ENCODE results near the gene TIGD6. TPM values are rescaled to one million over a fixed set of nuclear protein-coding genes. Genes with fewer than 3 reads are reported as not detected.
"Not testable (repeated sequence)": the region's sequence is repeated elsewhere in the genome, so short reads cannot be mapped to it uniquely, and the experiment has no call there.

TIGD6 gene
- total and polyA plus RNA-seq, 2 donors, result 4.1 to 4.8 TPM

GRCh38 chr5:149957855-149958254, 42.6 kb downstream of the TIGD6 start:
- 68% methylated on average over 4 of the region's 4 CpGs for WGBS
- Histone ChIP-seq H3K4me3 (ENCODE audit: low read depth, low read length) (no peak overlapping the region), H3K4me1 (ENCODE audit: insufficient read depth) (no peaks in the 10 kb centered on the region), H3K36me3 (ENCODE audit: insufficient read depth) (no peaks in the 10 kb centered on the region), H3K27ac (ENCODE audit: low read depth) (no peak overlapping the region)
- no peak for DNase-seq (ENCODE audit: extremely low spot score)

- Histone ChIP-seq H3K27ac (ENCODE audit: low read depth) (no peak overlapping the region), H3K4me1 (ENCODE audit: insufficient read depth) (no peaks in the 10 kb centered on the region), H3K4me3 (ENCODE audit: low read depth, low read length) (no peak overlapping the region), H3K36me3 (ENCODE audit: insufficient read depth) (no peaks in the 10 kb centered on the region)
- 77% methylated on average over 5 of the region's 5 CpGs for WGBS
- no peak for DNase-seq (ENCODE audit: extremely low spot score)
These were observed 43.8 kb downstream of the TIGD6 start for GRCh38 chr5:149956685-149957084.

- Histone ChIP-seq H3K4me3 (ENCODE audit: low read depth, low read length) (no peak overlapping the region), H3K27ac (ENCODE audit: low read depth) (no peak overlapping the region), H3K36me3 (ENCODE audit: insufficient read depth) (no peaks in the 10 kb centered on the region), H3K4me1 (ENCODE audit: insufficient read depth) (no peaks in the 10 kb centered on the region)
- no peak for DNase-seq (ENCODE audit: extremely low spot score)
- WGBS, result 86% methylated on average over 6 of the region's 6 CpGs
These were observed 45.7 kb downstream of the TIGD6 start for GRCh38 chr5:149954798-149955197.

- no peak overlapping the region for H3K4me3 ChIP-seq (ENCODE audit: low read depth, low read length)
- 34% methylated on average over 9 of the region's 9 CpGs for WGBS
- H3K27ac ChIP-seq (ENCODE audit: low read depth), result no peak overlapping the region
- no peaks in the 10 kb centered on the region for H3K4me1 ChIP-seq (ENCODE audit: insufficient read depth)
- no peak for DNase-seq (ENCODE audit: extremely low spot score)
- no peaks in the 10 kb centered on the region for H3K36me3 ChIP-seq (ENCODE audit: insufficient read depth)
These were observed 46.9 kb downstream of the TIGD6 start for GRCh38 chr5:149953436-149954121.

- Histone ChIP-seq H3K4me3 (ENCODE audit: low read depth, low read length) (no peak overlapping the region), H3K36me3 (ENCODE audit: insufficient read depth) (no peaks in the 10 kb centered on the region), H3K27ac (ENCODE audit: low read depth) (no peak overlapping the region), H3K4me1 (ENCODE audit: insufficient read depth) (no peaks in the 10 kb centered on the region)
- no peak for DNase-seq (ENCODE audit: extremely low spot score)
- WGBS, result 86% methylated on average over 6 of the region's 6 CpGs
These were observed 49.2 kb downstream of the TIGD6 start for GRCh38 chr5:149951138-149951749.

GRCh38 chr5:149948993-149949392, 51.5 kb downstream of the TIGD6 start:
- WGBS, result 80% methylated on average over 5 of the region's 5 CpGs
- Histone ChIP-seq H3K4me3 (ENCODE audit: low read depth, low read length) (no peak overlapping the region), H3K27ac (ENCODE audit: low read depth) (no peak overlapping the region), H3K36me3 (ENCODE audit: insufficient read depth) (no peaks in the 10 kb centered on the region), H3K4me1 (ENCODE audit: insufficient read depth) (no peaks in the 10 kb centered on the region)
- DNase-seq (ENCODE audit: extremely low spot score), result no peak

- DNase-seq (ENCODE audit: extremely low spot score), result no peak
- Histone ChIP-seq H3K4me3 (ENCODE audit: low read depth, low read length) (no peak overlapping the region), H3K36me3 (ENCODE audit: insufficient read depth) (no peaks in the 10 kb centered on the region), H3K4me1 (ENCODE audit: insufficient read depth) (no peaks in the 10 kb centered on the region), H3K27ac (ENCODE audit: low read depth) (no peak overlapping the region)
- WGBS, result 76% methylated on average over 3 of the region's 3 CpGs
These were observed 54.3 kb downstream of the TIGD6 start for GRCh38 chr5:149946118-149946517.

- H3K36me3 ChIP-seq (ENCODE audit: insufficient read depth), result no peaks in the 10 kb centered on the region
- H3K27ac ChIP-seq (ENCODE audit: low read depth), result no peak within 1 kb of the TSS
- DNase-seq (ENCODE audit: extremely low spot score), result no peak
- WGBS, result 89% methylated on average over 2 of the region's 2 CpGs
- no peak within 1 kb of the TSS for H3K4me3 ChIP-seq (ENCODE audit: low read depth, low read length)
- no peaks in the 10 kb centered on the region for H3K4me1 ChIP-seq (ENCODE audit: insufficient read depth)
These were observed 55.8 kb downstream of the TIGD6 start, which contains the start of gene PDE6A for GRCh38 chr5:149944666-149945065. PDE6A (minus strand) TSS chr5:149944793; CDS start chr5:149944673, 120 bp downstream.

- WGBS, result 84% methylated on average over 6 of the region's 6 CpGs
- not testable (repeated sequence) for H3K4me1 ChIP-seq (ENCODE audit: insufficient read depth); H3K4me3 ChIP-seq (ENCODE audit: low read depth, low read length); DNase-seq (ENCODE audit: extremely low spot score); H3K27ac ChIP-seq (ENCODE audit: low read depth); H3K36me3 ChIP-seq (ENCODE audit: insufficient read depth)
These were observed 57.1 kb downstream of the TIGD6 start for GRCh38 chr5:149943177-149943949.

Other genes starting within 250 kb of the TIGD6 start
- gene PDE6A, start 55.9 kb downstream of the TIGD6 start, total RNA-seq, result 0.05 TPM
- gene PDE6A, start 55.9 kb downstream of the TIGD6 start, polyA plus RNA-seq, result 0.01 TPM
- gene SLC26A2, start 39.9 kb downstream of the TIGD6 start, total RNA-seq, result 34.9 TPM
- gene SLC26A2, start 39.9 kb downstream of the TIGD6 start, polyA plus RNA-seq, result 5.0 TPM
- 24.3 TPM for gene HMGXB3, start 85 bp upstream of the TIGD6 start, total RNA-seq
- 16.3 TPM for gene HMGXB3, start 85 bp upstream of the TIGD6 start, polyA plus RNA-seq
- gene CSF1R, start 85.9 kb upstream of the TIGD6 start, total RNA-seq, result 24.5 TPM
- 15.8 TPM for gene CSF1R, start 85.9 kb upstream of the TIGD6 start, polyA plus RNA-seq
- gene PDGFRB, start 155.2 kb upstream of the TIGD6 start, total RNA-seq, result 112 TPM
- gene PDGFRB, start 155.2 kb upstream of the TIGD6 start, polyA plus RNA-seq, result 79.4 TPM
- 0.21 TPM for gene CDX1, start 166.1 kb upstream of the TIGD6 start, total RNA-seq
- gene CDX1, start 166.1 kb upstream of the TIGD6 start, polyA plus RNA-seq, result not detected
- not detected for gene SLC6A7, start 189.4 kb upstream of the TIGD6 start, total RNA-seq
- gene SLC6A7, start 189.4 kb upstream of the TIGD6 start, polyA plus RNA-seq, result 0.01 TPM